Neural progenitor cell (in vitro differentiated cells): ENCODE data around the gene PAFAH1B1. TPM values are rescaled to one million over a fixed set of nuclear protein-coding genes. Genes with fewer than 3 reads are reported as not detected.
"Not testable (repeated sequence)": the region's sequence is repeated elsewhere in the genome, so short reads cannot be mapped to it uniquely, and the experiment has no call there.

Experiments used
- DNase-seq: peaks from one replicate; pipeline ENCODE4 v3.0.0-alpha.2; 2016; ENCODE audit warnings: low spot score
- H2AFZ ChIP-seq: fragments of 200-600 bp; sonication (generic); replicated peaks from 2 replicates; pipeline ENCODE4 v1.6.1; 2016; ENCODE audit warnings: antibody characterized with exemption
- H3F3A ChIP-seq: fragments of 200-600 bp; sonication (generic); 2 replicates; pipeline ENCODE4 v1.6.1; 2016; ENCODE audit warnings: antibody characterized with exemption, low read depth
- H3K27ac ChIP-seq: fragments of 200-600 bp; sonication (generic); 2 replicates; pipeline ENCODE4 v1.5.1; 2016; ENCODE audit warnings: mild to moderate bottlenecking
- H3K27me3 ChIP-seq: fragments of 200-600 bp; sonication (generic); 2 replicates; pipeline ENCODE4 v1.6.1; 2016; ENCODE audit warnings: mild to moderate bottlenecking, moderate library complexity
- H3K36me3 ChIP-seq: fragments of 200-600 bp; sonication (generic); 2 replicates; pipeline ENCODE4 v1.5.1; 2016
- H3K4me1 ChIP-seq: fragments of 200-600 bp; sonication (generic); 2 replicates; pipeline ENCODE4 v1.6.1; 2016; ENCODE audit warnings: mixed run types
- H3K4me2 ChIP-seq: fragments of 200-600 bp; sonication (generic); 2 replicates; pipeline ENCODE4 v1.6.1; 2016
- H3K4me3 ChIP-seq: fragments of 200-600 bp; sonication (generic); 2 replicates; pipeline ENCODE4 v1.5.1; 2016
- H3K79me2 ChIP-seq: fragments of 200-600 bp; sonication (generic); 2 replicates; pipeline ENCODE4 v1.6.1; 2016; ENCODE audit warnings: low read depth
- H3K9ac ChIP-seq: fragments of 200-600 bp; sonication (generic); 2 replicates; pipeline ENCODE4 v1.6.1; 2016
- H3K9me3 ChIP-seq: fragments of 200-600 bp; sonication (generic); 2 replicates; pipeline ENCODE4 v1.5.1; 2016; ENCODE audit warnings: low read depth
- H4K20me1 ChIP-seq: fragments of 200-600 bp; sonication (generic); 2 replicates; pipeline ENCODE4 v1.6.1; 2016; ENCODE audit warnings: low read depth
- H3K27ac Mint-ChIP-seq: 3 replicates; pipeline ENCODE4 v1.8.0; 2021; ENCODE audit warnings: mixed read lengths
- H3K27me3 Mint-ChIP-seq: 2 replicates; pipeline ENCODE4 v1.8.0; 2022; ENCODE audit warnings: low read depth, mild to moderate bottlenecking, inconsistent platforms, moderate library complexity, mixed read lengths; ENCODE audit not compliant: insufficient read depth
- H3K36me3 Mint-ChIP-seq: 3 replicates; pipeline ENCODE4 v1.8.0; 2021; ENCODE audit warnings: mixed read lengths
- H3K4me1 Mint-ChIP-seq: 3 replicates; pipeline ENCODE4 v1.8.0; 2021; ENCODE audit warnings: mixed read lengths
- H3K4me3 Mint-ChIP-seq: 3 replicates; pipeline ENCODE4 v1.8.0; 2021; ENCODE audit warnings: mild to moderate bottlenecking, moderate library complexity, mixed read lengths
- H3K9me3 Mint-ChIP-seq: 3 replicates; pipeline ENCODE4 v1.8.0; 2020; ENCODE audit warnings: mixed read lengths
- EZH2 ChIP-seq: fragments of 200-600 bp; sonication (generic); IDR thresholded peaks from 2 replicates; pipeline ENCODE4 v1.6.1; 2017; ENCODE audit warnings: antibody characterized with exemption, mild to moderate bottlenecking, moderate library complexity
- EZH2phosphoT487 ChIP-seq: fragments of 200-600 bp; sonication (generic); IDR thresholded peaks from 2 replicates; pipeline ENCODE4 v1.6.1; 2017; ENCODE audit warnings: antibody characterized with exemption
- total RNA-seq: library from RNA; depleted of rRNA; stranded (reverse); fragments of >200 nt; gene quantifications from 2 replicates; pipeline ENCODE4 v1.2.3, GENCODE V29; 2015; ENCODE audit warnings: low replicate concordance
- TF ChIP-seq, protein P1 (sequence below): fragments of 200-600 bp; sonication (generic); IDR thresholded peaks from 2 replicates; pipeline ENCODE4 v1.5.1; 2017; ENCODE audit warnings: antibody characterized with exemption, mild to moderate bottlenecking

Gene PAFAH1B1
- total RNA-seq, 1 donor from 2014 or later = 209 TPM

- Histone ChIP-seq H3F3A (peaks cover 9% of the 10 kb centered on the region), H3K9ac (no peak overlapping the region), H3K79me2 (peaks cover 89% of the 10 kb centered on the region), H3K4me3 (no peak overlapping the region), H3K36me3 (peaks cover 13% of the 10 kb centered on the region), H3K27ac (no peak overlapping the region), H4K20me1 (peaks cover 11% of the 10 kb centered on the region), H2AFZ (no peak overlapping the region), H3K4me2 (no peak overlapping the region), H3K4me1 (no peaks in the 10 kb centered on the region), H3K9me3 (no peaks in the 10 kb centered on the region), H3K27me3 (no peaks in the 10 kb centered on the region)
- no peak overlapping the region for H3K27ac Mint-ChIP-seq
- TF ChIP-seq, protein P1, sequence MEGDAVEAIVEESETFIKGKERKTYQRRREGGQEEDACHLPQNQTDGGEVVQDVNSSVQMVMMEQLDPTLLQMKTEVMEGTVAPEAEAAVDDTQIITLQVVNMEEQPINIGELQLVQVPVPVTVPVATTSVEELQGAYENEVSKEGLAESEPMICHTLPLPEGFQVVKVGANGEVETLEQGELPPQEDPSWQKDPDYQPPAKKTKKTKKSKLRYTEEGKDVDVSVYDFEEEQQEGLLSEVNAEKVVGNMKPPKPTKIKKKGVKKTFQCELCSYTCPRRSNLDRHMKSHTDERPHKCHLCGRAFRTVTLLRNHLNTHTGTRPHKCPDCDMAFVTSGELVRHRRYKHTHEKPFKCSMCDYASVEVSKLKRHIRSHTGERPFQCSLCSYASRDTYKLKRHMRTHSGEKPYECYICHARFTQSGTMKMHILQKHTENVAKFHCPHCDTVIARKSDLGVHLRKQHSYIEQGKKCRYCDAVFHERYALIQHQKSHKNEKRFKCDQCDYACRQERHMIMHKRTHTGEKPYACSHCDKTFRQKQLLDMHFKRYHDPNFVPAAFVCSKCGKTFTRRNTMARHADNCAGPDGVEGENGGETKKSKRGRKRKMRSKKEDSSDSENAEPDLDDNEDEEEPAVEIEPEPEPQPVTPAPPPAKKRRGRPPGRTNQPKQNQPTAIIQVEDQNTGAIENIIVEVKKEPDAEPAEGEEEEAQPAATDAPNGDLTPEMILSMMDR = no peak
- TF ChIP-seq EZH2phosphoT487 (no peak), EZH2 (no peak)
- no peak for DNase-seq
- peaks cover 42% of the 10 kb centered on the region for H3K36me3 Mint-ChIP-seq
- H3K9me3 Mint-ChIP-seq = peaks cover 8% of the 10 kb centered on the region
- peaks cover 4% of the 10 kb centered on the region for H3K27me3 Mint-ChIP-seq
- no peaks in the 10 kb centered on the region for H3K4me1 Mint-ChIP-seq
- H3K4me3 Mint-ChIP-seq = no peak overlapping the region
Measured at GRCh38 chr17:2649191-2649590, 55.7 kb downstream of the PAFAH1B1 start.

GRCh38 chr17:2652911-2653310, 59.5 kb downstream of the PAFAH1B1 start:
- Histone ChIP-seq H3K79me2 (peaks cover 97% of the 10 kb centered on the region), H4K20me1 (peaks cover 44% of the 10 kb centered on the region)
- H3K27me3 Mint-ChIP-seq, H3K4me1 Mint-ChIP-seq, H3K4me3 Mint-ChIP-seq, H3K36me3 ChIP-seq, H3K9ac ChIP-seq, H3K4me1 ChIP-seq, H3K9me3 ChIP-seq, H3F3A ChIP-seq, H3K4me3 ChIP-seq, DNase-seq, H2AFZ ChIP-seq, H3K27ac Mint-ChIP-seq, H3K27ac ChIP-seq, H3K27me3 ChIP-seq, H3K4me2 ChIP-seq, H3K9me3 Mint-ChIP-seq: not testable (repeated sequence)
- peaks cover 32% of the 10 kb centered on the region for H3K36me3 Mint-ChIP-seq

GRCh38 chr17:2655546-2655945, 62.1 kb downstream of the PAFAH1B1 start:
- no peak overlapping the region for H3K4me3 Mint-ChIP-seq
- H3K9me3 Mint-ChIP-seq = peaks cover 9% of the 10 kb centered on the region
- no peaks in the 10 kb centered on the region for H3K27me3 ChIP-seq
- no peak overlapping the region for H3K27ac Mint-ChIP-seq
- no peak overlapping the region for H3K27ac ChIP-seq
- H3K4me1 ChIP-seq = no peaks in the 10 kb centered on the region
- H3K9ac ChIP-seq = no peak overlapping the region
- H3K4me2 ChIP-seq = no peak overlapping the region
- peaks cover 97% of the 10 kb centered on the region for H3K79me2 ChIP-seq
- no peak for TF ChIP-seq EZH2phosphoT487
- TF ChIP-seq, protein P1 = no peak
- TF ChIP-seq EZH2 = no peak
- no peaks in the 10 kb centered on the region for H3K4me1 Mint-ChIP-seq
- peaks cover 63% of the 10 kb centered on the region for H4K20me1 ChIP-seq
- peaks cover 9% of the 10 kb centered on the region for H3F3A ChIP-seq
- H3K36me3 ChIP-seq = no peaks in the 10 kb centered on the region
- H3K4me3 ChIP-seq = no peak overlapping the region
- no peaks in the 10 kb centered on the region for H3K9me3 ChIP-seq
- peaks cover 2% of the 10 kb centered on the region for H3K27me3 Mint-ChIP-seq
- no peak for DNase-seq
- no peak overlapping the region for H2AFZ ChIP-seq
- H3K36me3 Mint-ChIP-seq = peaks cover 34% of the 10 kb centered on the region

GRCh38 chr17:2656283-2656682, 62.8 kb downstream of the PAFAH1B1 start:
- Mint-ChIP-seq H3K4me1 (no peaks in the 10 kb centered on the region), H3K27me3 (peaks cover 2% of the 10 kb centered on the region), H3K27ac (no peak overlapping the region), H3K9me3 (peaks cover 12% of the 10 kb centered on the region), H3K4me3 (no peak overlapping the region), H3K36me3 (peaks cover 34% of the 10 kb centered on the region)
- Histone ChIP-seq H4K20me1 (peaks cover 71% of the 10 kb centered on the region), H3K4me3 (no peak overlapping the region), H3K79me2 (peaks cover 97% of the 10 kb centered on the region), H3K36me3 (no peaks in the 10 kb centered on the region), H3K27me3 (no peaks in the 10 kb centered on the region), H3K27ac (no peak overlapping the region), H3K4me1 (no peaks in the 10 kb centered on the region), H3K9ac (no peak overlapping the region), H3K4me2 (no peak overlapping the region), H3K9me3 (no peaks in the 10 kb centered on the region), H3F3A (peaks cover 10% of the 10 kb centered on the region), H2AFZ (no peak overlapping the region)
- TF ChIP-seq EZH2phosphoT487 (no peak), EZH2 (no peak)
- TF ChIP-seq, protein P1 = no peak
- DNase-seq = no peak

DNA sequence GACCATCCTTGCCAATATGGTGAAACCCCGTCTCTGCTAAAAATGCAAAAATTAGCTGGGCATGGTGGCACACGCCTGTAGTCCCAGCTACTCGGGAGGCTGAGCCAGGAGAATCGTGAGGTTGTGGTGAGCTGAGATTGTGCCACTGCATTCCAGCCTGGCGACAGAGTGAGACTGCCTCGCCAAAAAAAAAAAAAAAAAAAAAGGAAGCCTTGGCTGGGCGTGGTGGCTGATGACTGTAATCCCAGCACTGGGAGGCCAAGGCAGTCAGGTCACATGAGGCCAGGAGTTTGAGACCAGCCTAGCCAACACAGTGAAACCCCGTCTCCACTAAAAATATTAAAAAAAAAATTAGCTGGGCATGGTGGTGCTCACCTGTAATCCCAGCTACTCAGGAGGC, 65.9 kb downstream of the PAFAH1B1 start:
- H3K4me3 Mint-ChIP-seq, H2AFZ ChIP-seq, H3K9me3 Mint-ChIP-seq, H3K4me3 ChIP-seq, H3K9me3 ChIP-seq, H3F3A ChIP-seq, DNase-seq, H3K4me1 Mint-ChIP-seq, H3K27me3 Mint-ChIP-seq, H3K27me3 ChIP-seq, H3K27ac Mint-ChIP-seq, H3K9ac ChIP-seq, H3K36me3 ChIP-seq, H3K27ac ChIP-seq, H3K4me2 ChIP-seq, H3K4me1 ChIP-seq: not testable (repeated sequence)
- Histone ChIP-seq H3K79me2 (peaks cover 99% of the 10 kb centered on the region), H4K20me1 (peaks cover 89% of the 10 kb centered on the region)
- H3K36me3 Mint-ChIP-seq = peaks cover 22% of the 10 kb centered on the region

- H3K36me3 ChIP-seq, H2AFZ ChIP-seq, H3K9me3 Mint-ChIP-seq, H3K27me3 ChIP-seq, H3K4me3 ChIP-seq, H3K4me1 Mint-ChIP-seq, H3K4me3 Mint-ChIP-seq, DNase-seq, H3F3A ChIP-seq, H3K9ac ChIP-seq, H3K4me2 ChIP-seq, H3K27ac ChIP-seq, H3K27me3 Mint-ChIP-seq, H3K9me3 ChIP-seq, H3K27ac Mint-ChIP-seq, H3K4me1 ChIP-seq: not testable (repeated sequence)
- H4K20me1 ChIP-seq = peaks cover 88% of the 10 kb centered on the region
- H3K79me2 ChIP-seq = peaks cover 99% of the 10 kb centered on the region
- peaks cover 24% of the 10 kb centered on the region for H3K36me3 Mint-ChIP-seq
Measured at GRCh38 chr17:2660410-2660809, 67.0 kb downstream of the PAFAH1B1 start.
